ENCODE measurements around the gene IREB2.
"Not testable (repeated sequence)": the region's sequence is repeated elsewhere in the genome, so short reads cannot be mapped to it uniquely, and the experiment has no call there.

IREB2 gene

DNA sequence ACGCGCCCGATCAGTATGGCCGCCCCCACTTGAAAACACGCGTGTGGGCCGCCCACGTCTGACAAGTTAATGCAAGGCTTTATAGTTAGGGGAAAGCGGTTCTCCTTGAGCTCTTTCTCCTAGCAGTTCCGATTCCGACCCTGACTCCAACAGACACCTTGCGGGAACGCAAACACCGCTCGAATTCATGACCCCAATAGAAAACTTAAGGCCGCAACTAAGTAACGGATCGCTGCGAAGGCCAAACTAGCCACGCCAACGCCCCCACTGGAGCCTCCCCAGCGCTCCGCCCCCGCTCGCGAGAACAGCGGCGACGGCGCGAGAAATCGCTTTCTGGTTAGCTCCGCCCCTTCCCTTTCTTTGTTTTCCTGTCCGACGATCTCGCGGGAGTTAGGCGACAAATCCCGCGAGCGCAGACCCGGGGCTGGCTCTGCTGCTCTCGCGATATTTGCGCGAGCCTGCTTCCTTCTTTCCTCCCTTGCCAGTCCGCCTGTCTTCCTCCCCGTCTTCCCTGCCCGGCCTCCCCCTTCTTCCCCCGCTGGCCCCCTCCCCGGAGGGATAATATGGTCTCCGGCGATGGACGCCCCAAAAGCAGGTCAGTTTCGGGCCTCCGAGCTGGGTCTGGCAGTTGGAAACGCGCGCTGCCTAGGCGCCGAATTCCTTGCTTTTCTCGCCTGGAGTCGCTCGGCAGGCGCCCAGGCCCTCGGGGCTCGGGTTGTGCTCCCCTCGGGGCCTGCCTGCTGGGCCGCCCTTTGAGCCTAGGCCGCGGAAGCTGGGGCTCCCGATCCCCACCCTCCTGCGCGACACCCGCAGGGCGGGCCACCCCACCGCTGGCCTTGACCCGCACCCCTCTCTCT lies at the start of gene IREB2:
Gene IREB2, plus strand, starts transcription at position 455 of the 857 bp plus-strand sequence. Its CDS starts 122 bp downstream, at position 577.
- peak; percentile 96 for DNase-seq
- in situ Hi-C loops (cut with HindIII; ENCODE audit: low pct_ligation_motif_present, low pct_unique_long_range_greater_than_20kb, low sequenced_read_pairs) = no loop called here

DNA sequence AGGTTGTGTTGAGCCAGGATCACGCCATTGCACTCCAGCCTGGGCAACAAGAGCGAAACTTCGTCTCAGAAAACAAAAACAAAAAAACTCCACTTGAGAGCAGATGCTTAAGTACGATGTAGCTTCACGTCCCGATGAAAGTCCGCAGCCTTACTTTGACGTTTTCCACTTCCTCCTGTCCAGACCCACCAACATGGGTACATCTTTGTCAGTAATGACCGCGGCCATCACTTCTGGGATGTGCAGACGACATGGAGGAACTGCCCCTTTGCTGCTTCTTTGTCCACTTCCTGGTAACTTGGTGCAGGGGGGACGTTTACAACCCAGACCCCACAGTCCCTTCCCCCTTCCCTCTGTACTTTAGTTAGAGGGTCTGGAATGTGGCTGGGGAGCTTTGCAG lies 49.2 kb upstream of the IREB2 start:
- no peak for DNase-seq
- in situ Hi-C loops (cut with HindIII; ENCODE audit: low pct_ligation_motif_present, low pct_unique_long_range_greater_than_20kb, low sequenced_read_pairs) = no loop called here

GRCh38 chr15:78389322-78389721 lies 48.7 kb upstream of the IREB2 start:
- in situ Hi-C loops (cut with HindIII; ENCODE audit: low pct_ligation_motif_present, low pct_unique_long_range_greater_than_20kb, low sequenced_read_pairs) = no loop called here
- DNase-seq = no peak

DNA sequence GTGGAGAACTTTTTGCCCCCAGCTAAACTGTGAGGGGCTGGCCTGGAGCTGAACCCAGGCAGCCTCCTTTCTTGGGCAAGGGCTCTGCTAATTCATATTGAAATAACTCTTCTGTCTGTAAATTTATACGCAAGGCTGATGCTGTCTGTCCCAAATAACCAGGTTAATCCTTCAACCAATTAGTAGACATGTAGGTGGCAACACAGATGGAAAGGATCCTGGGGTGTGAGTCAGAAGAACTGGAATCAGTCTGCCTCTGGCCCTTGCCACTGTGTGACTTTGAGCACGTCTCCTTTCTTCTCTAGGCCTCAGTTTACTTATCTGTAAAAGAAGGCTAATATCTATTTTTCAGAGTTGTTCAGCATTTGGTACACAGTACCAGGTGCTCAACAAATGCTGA lies 48.3 kb upstream of the IREB2 start:
- in situ Hi-C loops (cut with HindIII; ENCODE audit: low pct_ligation_motif_present, low pct_unique_long_range_greater_than_20kb, low sequenced_read_pairs) = no loop called here
- no peak for DNase-seq

GRCh38 chr15:78390242-78390641 lies 47.8 kb upstream of the IREB2 start:
- in situ Hi-C loops (cut with HindIII; ENCODE audit: low pct_ligation_motif_present, low pct_unique_long_range_greater_than_20kb, low sequenced_read_pairs) = no loop called here
- DNase-seq = no peak

DNA sequence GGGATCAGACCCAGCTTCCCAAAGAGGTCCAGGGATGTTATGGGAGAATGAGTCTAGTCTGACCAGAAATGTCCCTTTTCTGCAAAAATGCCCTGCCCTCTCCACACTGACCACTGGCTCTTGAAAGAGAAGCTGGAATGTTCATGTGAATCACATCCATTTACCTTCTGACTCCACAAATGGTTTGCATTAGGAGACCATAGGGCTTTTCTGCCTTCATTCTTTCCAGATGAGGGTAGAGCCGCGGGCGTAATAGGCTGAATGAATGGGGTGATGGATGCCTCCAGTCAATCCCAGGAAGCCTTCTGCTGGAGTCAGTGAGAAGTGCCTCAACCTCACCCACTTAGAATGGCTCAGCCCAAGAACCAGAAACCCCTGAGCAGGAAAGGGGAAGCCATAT lies 47.2 kb upstream of the IREB2 start:
- no peak for DNase-seq
- in situ Hi-C loops (cut with HindIII; ENCODE audit: low pct_ligation_motif_present, low pct_unique_long_range_greater_than_20kb, low sequenced_read_pairs) = no loop called here

DNA sequence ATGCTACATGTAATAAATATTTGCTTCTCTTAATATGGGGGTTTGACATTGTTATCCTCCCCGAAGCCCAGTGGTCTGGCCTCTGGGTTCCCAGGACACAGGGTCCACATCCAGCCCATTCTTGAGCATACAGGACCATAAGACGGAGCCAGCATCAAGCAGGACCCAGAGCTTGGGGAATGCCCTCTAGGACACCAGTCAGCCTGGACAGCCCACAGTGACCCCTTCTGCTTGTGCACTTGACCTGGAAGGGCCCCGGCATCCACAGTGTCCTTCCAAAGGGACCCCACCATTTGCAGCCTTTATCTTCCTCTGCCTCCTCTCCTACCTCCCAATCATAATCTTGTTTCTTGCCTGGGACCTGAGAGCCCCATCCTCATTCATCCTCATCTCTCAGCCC lies 46.2 kb upstream of the IREB2 start:
- in situ Hi-C loops (cut with HindIII; ENCODE audit: low pct_ligation_motif_present, low pct_unique_long_range_greater_than_20kb, low sequenced_read_pairs) = no loop called here
- DNase-seq = no peak

DNA sequence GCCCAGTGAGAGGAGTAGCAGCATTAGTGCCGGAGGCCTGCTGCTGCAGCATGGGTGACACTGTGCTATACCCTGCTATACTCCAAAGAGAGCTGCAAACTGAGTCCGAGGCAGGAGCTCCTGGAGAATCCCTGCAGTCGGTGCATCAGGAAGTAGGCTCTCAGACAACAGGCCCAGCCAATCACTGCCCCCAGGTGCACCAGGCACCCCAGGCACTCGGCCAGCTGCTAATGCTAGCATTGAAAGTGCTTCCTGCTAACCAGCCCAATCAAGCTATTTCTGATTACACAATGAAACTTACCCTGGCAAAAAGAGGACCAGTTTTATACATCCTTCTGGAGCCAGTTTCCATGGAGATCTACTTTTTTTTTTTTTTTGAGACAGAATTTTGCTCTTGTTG lies 45.6 kb upstream of the IREB2 start:
- in situ Hi-C loops (cut with HindIII; ENCODE audit: low pct_ligation_motif_present, low pct_unique_long_range_greater_than_20kb, low sequenced_read_pairs) = no loop called here
- DNase-seq = no peak

DNA sequence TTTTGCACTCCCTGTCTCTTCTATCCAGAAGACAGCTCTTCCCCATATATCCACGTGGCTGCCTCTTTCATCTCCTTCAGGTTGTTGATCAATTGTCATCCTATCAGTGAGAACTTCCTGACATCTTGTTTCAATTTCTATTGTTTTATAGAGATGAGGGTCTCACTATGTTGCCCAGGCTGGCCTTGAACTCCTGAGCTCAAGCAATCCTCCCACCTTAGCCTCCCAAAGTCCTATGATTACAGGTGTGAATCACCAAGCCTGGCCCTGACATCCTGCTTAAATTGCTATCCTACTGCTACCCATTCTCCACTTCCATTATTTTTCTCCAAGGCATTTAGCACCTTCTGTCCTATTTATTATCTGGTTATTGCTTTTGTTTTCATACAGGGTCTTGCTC lies 44.9 kb upstream of the IREB2 start:
- DNase-seq = no peak
- in situ Hi-C loops (cut with HindIII; ENCODE audit: low pct_ligation_motif_present, low pct_unique_long_range_greater_than_20kb, low sequenced_read_pairs) = no loop called here

DNA sequence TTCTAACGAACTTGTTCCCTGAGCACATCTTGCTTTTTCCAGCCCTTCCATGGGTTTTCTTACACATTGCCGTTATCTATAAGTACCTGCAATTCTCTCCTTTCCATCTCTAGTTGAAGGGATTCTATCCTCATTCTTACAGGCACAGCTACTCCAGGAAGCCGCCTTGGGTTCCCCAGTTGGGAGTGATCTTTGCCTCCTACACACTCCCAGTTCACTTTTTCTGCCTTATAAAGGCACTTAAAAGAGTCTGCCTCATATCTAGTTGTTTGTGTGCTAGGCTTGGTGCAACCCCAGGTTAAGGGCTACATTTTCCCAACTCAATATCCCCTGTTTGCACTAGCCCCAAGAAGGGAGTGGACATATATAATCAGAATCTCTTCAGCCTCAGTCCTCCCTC lies 44.0 kb upstream of the IREB2 start:
- DNase-seq = no peak

GRCh38 chr15:78394981-78395616 lies 42.9 kb upstream of the IREB2 start:
- in situ Hi-C loops (cut with HindIII; ENCODE audit: low pct_ligation_motif_present, low pct_unique_long_range_greater_than_20kb, low sequenced_read_pairs) = no loop called here

More for the DNA sequence above, 44.0 kb upstream of the IREB2 start:
- in situ Hi-C loops (cut with HindIII; ENCODE audit: low pct_ligation_motif_present, low pct_unique_long_range_greater_than_20kb, low sequenced_read_pairs) = no loop called here

GRCh38 chr15:78396186-78396814 lies 41.7 kb upstream of the IREB2 start:
- in situ Hi-C loops (cut with HindIII; ENCODE audit: low pct_ligation_motif_present, low pct_unique_long_range_greater_than_20kb, low sequenced_read_pairs) = no loop called here
- DNase-seq = no peak

More at GRCh38 chr15:78394981-78395616, 42.9 kb upstream of the IREB2 start:
- no peak for DNase-seq

GRCh38 chr15:78396976-78397375 lies 41.0 kb upstream of the IREB2 start:
- DNase-seq = no peak
- in situ Hi-C loops (cut with HindIII; ENCODE audit: low pct_ligation_motif_present, low pct_unique_long_range_greater_than_20kb, low sequenced_read_pairs) = no loop called here

DNA sequence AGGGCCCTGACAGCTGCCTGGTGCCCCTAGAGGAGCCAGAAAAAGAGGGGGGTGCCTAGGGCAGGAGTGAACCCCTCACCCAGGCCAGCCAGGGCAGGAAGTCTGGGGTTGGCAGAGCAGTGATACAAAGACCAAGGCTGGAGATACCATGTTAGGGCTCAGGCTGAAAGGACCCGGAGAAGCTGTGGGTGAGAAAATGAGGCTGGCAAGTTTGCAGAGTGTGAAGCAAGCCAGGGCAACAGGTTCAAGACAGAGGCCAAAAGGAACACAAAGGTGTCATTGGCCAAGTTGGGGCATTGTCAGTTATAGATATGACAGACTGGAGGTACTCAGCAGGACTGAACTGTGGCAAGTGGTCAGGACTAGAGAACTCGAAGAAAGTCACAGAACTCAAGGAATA lies 40.6 kb upstream of the IREB2 start:
- in situ Hi-C loops (cut with HindIII; ENCODE audit: low pct_ligation_motif_present, low pct_unique_long_range_greater_than_20kb, low sequenced_read_pairs) = no loop called here
- no peak for DNase-seq

DNA sequence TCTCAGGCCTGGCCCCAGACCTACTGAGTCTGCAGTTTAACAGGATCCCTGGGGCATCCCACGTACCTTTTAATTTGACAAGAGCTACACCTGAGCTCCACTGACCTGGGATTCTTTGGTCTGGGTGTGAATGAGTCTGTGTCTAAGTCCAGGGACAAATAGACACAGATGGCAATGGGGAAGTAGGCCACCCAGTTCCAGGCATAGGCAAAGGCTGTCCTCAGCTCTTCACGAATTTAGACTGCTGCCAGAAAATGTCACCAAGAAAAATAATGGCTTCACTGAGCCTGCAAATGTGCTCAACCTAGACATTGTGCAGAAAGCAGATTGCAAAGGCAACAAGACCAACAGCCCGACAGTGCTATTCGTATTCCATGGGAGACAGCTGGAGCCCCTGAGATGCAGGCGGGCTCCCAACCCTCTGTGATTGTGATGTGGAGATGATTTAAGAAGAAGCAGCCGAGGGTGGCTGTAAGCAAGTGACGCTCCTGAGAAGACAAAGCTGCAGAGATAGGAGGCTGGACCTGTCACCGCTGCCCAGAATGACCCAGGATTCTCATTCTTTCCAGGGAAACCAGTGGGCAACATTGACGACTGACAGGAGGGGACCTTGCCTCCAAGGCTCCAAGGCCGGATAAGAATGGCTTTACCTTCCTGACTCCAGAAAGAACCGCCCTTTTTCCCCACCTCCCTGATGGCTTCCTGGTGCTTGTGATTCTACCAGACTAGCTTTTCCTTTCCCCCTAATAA lies 39.8 kb upstream of the IREB2 start:
- DNase-seq = no peak
- in situ Hi-C loops (cut with HindIII; ENCODE audit: low pct_ligation_motif_present, low pct_unique_long_range_greater_than_20kb, low sequenced_read_pairs) = no loop called here

DNA sequence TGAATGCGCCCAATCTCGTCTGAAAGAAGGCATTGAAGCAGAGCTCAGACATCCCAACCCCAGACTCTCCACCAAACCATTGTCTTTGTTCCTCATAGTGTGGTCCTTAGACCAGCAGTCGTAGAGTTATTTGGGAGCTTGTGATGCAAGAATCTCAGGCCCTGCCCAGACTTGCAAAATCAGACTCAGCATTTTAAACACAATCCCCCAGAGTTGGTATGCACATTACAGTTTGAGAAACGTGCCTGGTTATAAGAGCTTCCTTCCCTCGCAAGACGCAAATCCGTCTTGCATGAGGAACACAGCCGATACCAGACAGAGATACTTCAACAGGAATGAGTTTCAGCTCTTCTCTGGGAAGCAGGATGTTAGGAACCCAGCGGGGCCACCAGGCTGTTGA lies 38.9 kb upstream of the IREB2 start:
- in situ Hi-C loops (cut with HindIII; ENCODE audit: low pct_ligation_motif_present, low pct_unique_long_range_greater_than_20kb, low sequenced_read_pairs) = no loop called here

DNA sequence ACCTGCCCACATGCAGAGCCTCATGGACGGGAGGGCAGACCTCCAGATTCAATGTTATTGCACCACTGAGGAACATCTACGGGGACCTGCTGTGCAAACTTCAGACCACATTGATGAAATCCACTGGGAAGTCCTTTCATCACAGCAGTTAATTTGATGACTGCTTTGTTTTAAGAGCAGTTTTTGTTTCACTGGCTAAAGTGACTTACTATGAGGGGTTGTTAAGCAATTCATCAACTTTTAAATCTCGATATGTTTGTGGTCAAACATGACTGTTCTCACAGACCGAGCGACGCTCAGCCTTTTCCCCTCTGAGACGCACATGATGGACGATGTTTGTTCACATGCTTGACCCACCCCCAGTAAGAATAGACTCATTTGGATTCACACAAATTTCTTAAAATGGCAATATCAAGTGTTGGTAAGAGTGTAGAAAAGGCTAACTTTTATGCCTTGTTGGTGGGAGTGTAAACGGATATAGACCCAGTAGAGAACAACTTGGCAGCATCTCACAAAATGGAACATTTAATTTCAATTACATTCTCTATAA lies 35.9 kb upstream of the IREB2 start:
- DNase-seq = no peak
- in situ Hi-C loops (cut with HindIII; ENCODE audit: low pct_ligation_motif_present, low pct_unique_long_range_greater_than_20kb, low sequenced_read_pairs) = no loop called here

More for the DNA sequence above, 38.9 kb upstream of the IREB2 start:
- no peak for DNase-seq

GRCh38 chr15:78404125-78404524 lies 33.9 kb upstream of the IREB2 start:
- in situ Hi-C loops (cut with HindIII; ENCODE audit: low pct_ligation_motif_present, low pct_unique_long_range_greater_than_20kb, low sequenced_read_pairs) = no loop called here
- no peak for DNase-seq

DNA sequence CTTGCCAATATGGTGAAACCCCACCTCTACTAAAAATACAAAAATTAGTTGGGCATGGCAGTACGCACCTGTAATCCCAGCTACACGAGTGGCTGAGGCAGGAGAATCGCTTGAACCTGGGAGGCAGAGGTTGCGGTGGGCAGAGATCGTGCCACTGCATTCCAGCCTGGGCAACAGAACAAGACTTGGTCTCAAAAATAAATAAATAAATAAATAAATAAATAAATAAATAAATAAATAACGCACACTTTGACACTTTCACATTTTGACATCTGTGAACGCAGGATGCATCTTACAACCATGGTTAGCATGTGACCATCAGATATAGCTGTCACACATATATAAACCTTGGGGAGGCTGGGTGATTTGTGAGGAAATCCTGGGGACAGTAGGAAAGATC lies 33.2 kb upstream of the IREB2 start:
- in situ Hi-C loops (cut with HindIII; ENCODE audit: low pct_ligation_motif_present, low pct_unique_long_range_greater_than_20kb, low sequenced_read_pairs); DNase-seq: not testable (repeated sequence)

All from ACHN (cell line).